ENCODE results near the gene LMTK2.

Gene LMTK2

GRCh38 chr7:98170966-98171365, 64.3 kb downstream of the LMTK2 start:
- no peak overlapping the region for H3K4me3 ChIP-seq (ENCODE audit: low read depth, low read length)
- TF ChIP-seq CTCF (IDR thresholded peaks at IDR 0.05; ENCODE audit: low read depth, low read length, missing control alignments) = no peak
- DNase-seq (ENCODE audit: low read depth) = no peak

- no peak for DNase-seq (ENCODE audit: low read depth)
- TF ChIP-seq CTCF (IDR thresholded peaks at IDR 0.05; ENCODE audit: low read depth, low read length, missing control alignments) = no peak
- H3K4me3 ChIP-seq (ENCODE audit: low read depth, low read length) = no peak overlapping the region
These were observed 64.8 kb downstream of the LMTK2 start for GRCh38 chr7:98171449-98171848.

GRCh38 chr7:98174334-98175259, 67.9 kb downstream of the LMTK2 start:
- no peak overlapping the region for H3K4me3 ChIP-seq (ENCODE audit: low read depth, low read length)
- no peak for DNase-seq (ENCODE audit: low read depth)
- no peak for TF ChIP-seq CTCF (IDR thresholded peaks at IDR 0.05; ENCODE audit: low read depth, low read length, missing control alignments)

- H3K4me3 ChIP-seq (ENCODE audit: low read depth, low read length) = no peak overlapping the region
- DNase-seq (ENCODE audit: low read depth) = no peak
- no peak for TF ChIP-seq CTCF (IDR thresholded peaks at IDR 0.05; ENCODE audit: low read depth, low read length, missing control alignments)
These were observed 68.7 kb downstream of the LMTK2 start for GRCh38 chr7:98175260-98175940.

GRCh38 chr7:98177553-98177952, 70.9 kb downstream of the LMTK2 start:
- no peak overlapping the region for H3K4me3 ChIP-seq (ENCODE audit: low read depth, low read length)
- DNase-seq (ENCODE audit: low read depth) = no peak
- no peak for TF ChIP-seq CTCF (IDR thresholded peaks at IDR 0.05; ENCODE audit: low read depth, low read length, missing control alignments)

GRCh38 chr7:98178321-98178720, 71.7 kb downstream of the LMTK2 start:
- DNase-seq (ENCODE audit: low read depth) = no peak
- no peak for TF ChIP-seq CTCF (IDR thresholded peaks at IDR 0.05; ENCODE audit: low read depth, low read length, missing control alignments)
- no peak overlapping the region for H3K4me3 ChIP-seq (ENCODE audit: low read depth, low read length)
